Measurements from ENCODE around the gene RALB. TPM values are rescaled to one million over a fixed set of nuclear protein-coding genes. Genes with fewer than 3 reads are reported as not detected.

Gene RALB
- total RNA-seq, 1 donor from 2014 or later: 25.4 TPM

DNA sequence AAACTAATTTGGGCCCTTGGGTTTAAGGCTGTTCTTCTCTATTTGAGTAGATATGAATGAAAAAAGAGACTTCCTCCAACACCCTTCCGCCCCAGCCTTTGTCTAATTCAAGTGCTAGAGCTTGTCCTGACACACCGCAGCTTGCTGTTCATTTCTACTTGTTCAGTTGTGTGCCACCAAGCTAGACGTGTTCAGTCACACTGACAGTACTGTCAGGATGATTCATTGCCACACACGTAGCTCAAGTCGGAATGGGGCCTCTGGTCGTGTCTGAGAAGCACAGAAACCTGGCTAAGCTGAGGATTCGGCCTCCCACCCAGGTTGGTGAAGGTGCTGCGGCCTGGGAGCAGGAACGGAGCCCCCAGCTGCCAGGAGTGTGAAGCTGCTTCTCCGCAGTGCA lies 47.7 kb downstream of the RALB start:
- Mint-ChIP-seq H3K4me1 (ENCODE audit: unreplicated experiment) (peaks cover 4% of the 10 kb centered on the region), H3K27ac (ENCODE audit: unreplicated experiment) (no peak overlapping the region), H3K9me3 (ENCODE audit: unreplicated experiment) (no peaks in the 10 kb centered on the region), H3K27me3 (ENCODE audit: unreplicated experiment) (no peaks in the 10 kb centered on the region), H3K4me3 (ENCODE audit: unreplicated experiment) (no peak overlapping the region), H3K36me3 (ENCODE audit: unreplicated experiment) (peaks cover 31% of the 10 kb centered on the region)
- TF ChIP-seq, protein P1, sequence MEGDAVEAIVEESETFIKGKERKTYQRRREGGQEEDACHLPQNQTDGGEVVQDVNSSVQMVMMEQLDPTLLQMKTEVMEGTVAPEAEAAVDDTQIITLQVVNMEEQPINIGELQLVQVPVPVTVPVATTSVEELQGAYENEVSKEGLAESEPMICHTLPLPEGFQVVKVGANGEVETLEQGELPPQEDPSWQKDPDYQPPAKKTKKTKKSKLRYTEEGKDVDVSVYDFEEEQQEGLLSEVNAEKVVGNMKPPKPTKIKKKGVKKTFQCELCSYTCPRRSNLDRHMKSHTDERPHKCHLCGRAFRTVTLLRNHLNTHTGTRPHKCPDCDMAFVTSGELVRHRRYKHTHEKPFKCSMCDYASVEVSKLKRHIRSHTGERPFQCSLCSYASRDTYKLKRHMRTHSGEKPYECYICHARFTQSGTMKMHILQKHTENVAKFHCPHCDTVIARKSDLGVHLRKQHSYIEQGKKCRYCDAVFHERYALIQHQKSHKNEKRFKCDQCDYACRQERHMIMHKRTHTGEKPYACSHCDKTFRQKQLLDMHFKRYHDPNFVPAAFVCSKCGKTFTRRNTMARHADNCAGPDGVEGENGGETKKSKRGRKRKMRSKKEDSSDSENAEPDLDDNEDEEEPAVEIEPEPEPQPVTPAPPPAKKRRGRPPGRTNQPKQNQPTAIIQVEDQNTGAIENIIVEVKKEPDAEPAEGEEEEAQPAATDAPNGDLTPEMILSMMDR (IDR thresholded peaks at IDR 0.05): no peak
- no peak for DNase-seq (ENCODE audit: extremely low spot score, unreplicated experiment)

DNA sequence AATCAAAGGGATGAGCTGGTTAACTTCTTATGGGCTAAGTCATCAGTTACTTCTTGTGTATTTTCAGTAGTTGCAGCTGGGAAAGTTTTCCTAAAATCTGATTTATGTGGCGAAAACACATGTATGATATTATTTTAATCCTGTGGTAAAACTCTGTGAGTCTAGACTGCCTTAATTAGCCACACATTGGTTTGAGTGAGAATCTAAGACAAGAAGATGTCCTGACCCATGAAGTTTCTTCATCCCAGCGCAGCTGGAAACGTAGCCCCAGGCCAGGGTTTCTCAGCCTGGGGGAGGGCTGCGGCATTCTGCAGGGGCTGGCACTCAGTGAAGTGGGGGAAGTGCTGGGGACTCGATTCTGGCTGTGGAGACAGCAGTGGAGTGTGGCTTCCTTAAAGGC lies 48.6 kb downstream of the RALB start:
- Mint-ChIP-seq H3K4me1 (ENCODE audit: unreplicated experiment) (peaks cover 4% of the 10 kb centered on the region), H3K36me3 (ENCODE audit: unreplicated experiment) (peaks cover 27% of the 10 kb centered on the region), H3K27ac (ENCODE audit: unreplicated experiment) (no peak overlapping the region), H3K4me3 (ENCODE audit: unreplicated experiment) (no peak overlapping the region), H3K9me3 (ENCODE audit: unreplicated experiment) (no peaks in the 10 kb centered on the region), H3K27me3 (ENCODE audit: unreplicated experiment) (no peaks in the 10 kb centered on the region)
- DNase-seq (ENCODE audit: extremely low spot score, unreplicated experiment): no peak
- TF ChIP-seq, protein P1 (IDR thresholded peaks at IDR 0.05): no peak

DNA sequence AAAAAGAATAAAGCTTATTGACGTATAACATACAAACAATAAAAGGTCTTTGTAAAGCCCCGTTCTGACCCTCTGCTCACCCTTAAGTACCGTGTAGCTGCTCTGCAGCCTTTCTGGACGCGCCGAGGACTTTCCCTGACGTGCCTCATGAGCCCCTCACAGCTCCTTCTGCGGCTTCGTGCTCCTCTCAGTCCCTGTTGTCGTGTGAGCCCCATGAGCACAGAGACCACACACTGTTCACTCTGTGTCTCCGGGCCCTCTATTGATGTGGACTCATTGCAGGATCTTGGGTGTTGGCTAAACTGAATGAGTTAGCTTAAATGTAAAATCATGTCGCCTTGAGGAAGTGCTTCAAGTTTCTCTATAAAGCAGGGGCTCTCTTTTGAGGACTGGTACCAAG lies 49.6 kb downstream of the RALB start:
- TF ChIP-seq, protein P1 (IDR thresholded peaks at IDR 0.05): no peak
- DNase-seq (ENCODE audit: extremely low spot score, unreplicated experiment): no peak
- Mint-ChIP-seq H3K4me1 (ENCODE audit: unreplicated experiment) (peaks cover 4% of the 10 kb centered on the region), H3K27ac (ENCODE audit: unreplicated experiment) (no peak overlapping the region), H3K4me3 (ENCODE audit: unreplicated experiment) (no peak overlapping the region), H3K36me3 (ENCODE audit: unreplicated experiment) (peaks cover 22% of the 10 kb centered on the region), H3K9me3 (ENCODE audit: unreplicated experiment) (no peaks in the 10 kb centered on the region), H3K27me3 (ENCODE audit: unreplicated experiment) (no peaks in the 10 kb centered on the region)

DNA sequence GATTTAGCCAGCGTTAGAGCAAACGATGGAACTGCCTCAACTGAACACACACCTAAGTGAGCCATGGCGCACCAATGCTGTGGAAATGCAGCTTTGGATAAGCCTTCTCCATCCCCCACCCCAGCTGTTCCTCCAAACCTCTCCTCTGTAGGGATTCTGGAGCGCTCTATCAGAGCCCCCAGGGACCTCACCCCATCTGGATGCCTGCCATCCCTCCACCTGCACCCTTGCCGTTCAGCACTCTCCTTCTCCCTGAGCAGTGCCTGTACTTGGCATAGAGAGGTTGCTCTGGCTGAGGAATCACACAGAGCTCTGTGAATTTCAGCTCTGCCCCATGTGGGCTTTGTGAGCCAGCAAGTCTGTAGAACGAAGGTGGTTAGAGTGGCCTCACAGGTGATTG lies 50.5 kb downstream of the RALB start:
- DNase-seq (ENCODE audit: extremely low spot score, unreplicated experiment): no peak
- no peak overlapping the region for H3K4me3 Mint-ChIP-seq (ENCODE audit: unreplicated experiment)
- no peak overlapping the region for H3K27ac Mint-ChIP-seq (ENCODE audit: unreplicated experiment)
- peaks cover 18% of the 10 kb centered on the region for H3K36me3 Mint-ChIP-seq (ENCODE audit: unreplicated experiment)
- TF ChIP-seq, protein P1 (IDR thresholded peaks at IDR 0.05): no peak
- no peaks in the 10 kb centered on the region for H3K9me3 Mint-ChIP-seq (ENCODE audit: unreplicated experiment)
- H3K4me1 Mint-ChIP-seq (ENCODE audit: unreplicated experiment): peaks cover 4% of the 10 kb centered on the region
- no peaks in the 10 kb centered on the region for H3K27me3 Mint-ChIP-seq (ENCODE audit: unreplicated experiment)

DNA sequence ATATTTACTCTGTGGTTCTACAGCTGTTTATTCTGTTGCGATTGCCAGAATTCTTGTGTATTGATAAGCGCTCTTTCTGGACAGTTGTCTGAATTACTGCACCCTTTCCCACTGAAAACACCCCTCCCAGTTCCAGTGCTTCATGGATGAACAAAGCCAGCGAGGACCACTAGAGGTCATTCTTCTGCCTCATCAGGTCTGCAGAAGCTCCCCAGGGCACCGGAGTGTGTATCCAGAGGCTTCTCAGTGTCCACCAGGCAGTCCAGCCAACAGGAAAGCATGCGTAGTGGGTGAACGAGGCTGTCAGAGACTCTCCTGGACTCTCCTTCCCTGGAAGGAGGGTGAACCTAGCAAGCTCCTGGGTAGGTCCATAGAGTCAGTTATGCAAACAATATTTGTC lies 52.6 kb downstream of the RALB start:
- H3K9me3 Mint-ChIP-seq (ENCODE audit: unreplicated experiment): no peaks in the 10 kb centered on the region
- no peak for DNase-seq (ENCODE audit: extremely low spot score, unreplicated experiment)

More for the DNA sequence above, 52.6 kb downstream of the RALB start:
- H3K27me3 Mint-ChIP-seq (ENCODE audit: unreplicated experiment): no peaks in the 10 kb centered on the region
- no peaks in the 10 kb centered on the region for H3K4me1 Mint-ChIP-seq (ENCODE audit: unreplicated experiment)
- TF ChIP-seq, protein P1 (IDR thresholded peaks at IDR 0.05): no peak
- H3K36me3 Mint-ChIP-seq (ENCODE audit: unreplicated experiment): peaks cover 7% of the 10 kb centered on the region
- H3K4me3 Mint-ChIP-seq (ENCODE audit: unreplicated experiment): no peak overlapping the region
- no peak overlapping the region for H3K27ac Mint-ChIP-seq (ENCODE audit: unreplicated experiment)
